Measurements from ENCODE around the gene S100P. TPM values are rescaled to one million over a fixed set of nuclear protein-coding genes. Genes with fewer than 3 reads are reported as not detected.

The S100P gene
- total RNA-seq, 1 donor from 2014 or later: 16.1 TPM

- no peaks in the 10 kb centered on the region for H3K36me3 ChIP-seq
- H3K27ac ChIP-seq: peak overlapping the region; percentile 76
- H3K4me1 ChIP-seq: peaks cover 63% of the 10 kb centered on the region
- H3K27me3 ChIP-seq (ENCODE audit: low read depth): no peaks in the 10 kb centered on the region
- ATAC-seq (no peak), DNase-seq (no peak)
- no peak for TF ChIP-seq CTCF (IDR thresholded peaks at IDR 0.05)
- intact Hi-C loops (cut with DNase I): no loop called here
- no peaks in the 10 kb centered on the region for H3K9me3 ChIP-seq
- no peak overlapping the region for H3K4me3 ChIP-seq
These were observed 872 bp upstream of the S100P start for GRCh38 chr4:6692806-6693205.

- no peak for ATAC-seq
- H3K4me3 ChIP-seq: no peak overlapping the region
- no peak for TF ChIP-seq CTCF (IDR thresholded peaks at IDR 0.05)
- H3K27me3 ChIP-seq (ENCODE audit: low read depth): no peaks in the 10 kb centered on the region
- peaks cover 49% of the 10 kb centered on the region for H3K4me1 ChIP-seq
- H3K27ac ChIP-seq: peak overlapping the region; percentile 76
- intact Hi-C loops (cut with DNase I): no loop called here
- H3K9me3 ChIP-seq: no peaks in the 10 kb centered on the region
- DNase-seq: no peak
- H3K36me3 ChIP-seq: no peaks in the 10 kb centered on the region
These were observed 661 bp downstream of the S100P start for GRCh38 chr4:6694177-6694901.

- H3K4me3 ChIP-seq: no peak overlapping the region
- H3K9me3 ChIP-seq: no peaks in the 10 kb centered on the region
- no peak for TF ChIP-seq CTCF (IDR thresholded peaks at IDR 0.05)
- peak overlapping the region; percentile 73 for H3K27ac ChIP-seq
- H3K4me1 ChIP-seq: peaks cover 36% of the 10 kb centered on the region
- ATAC-seq (peak; percentile 45 to 75), DNase-seq (no peak)
- peaks cover 6% of the 10 kb centered on the region for H3K36me3 ChIP-seq
- intact Hi-C loops (cut with DNase I): no loop called here
- H3K27me3 ChIP-seq (ENCODE audit: low read depth): no peaks in the 10 kb centered on the region
These were observed 2.3 kb downstream of the S100P start for GRCh38 chr4:6695660-6696610.

GRCh38 chr4:6696611-6697010 lies 2.9 kb downstream of the S100P start:
- Histone ChIP-seq H3K27ac (peak overlapping the region; percentile 73), H3K4me3 (no peak overlapping the region), H3K9me3 (no peaks in the 10 kb centered on the region), H3K27me3 (ENCODE audit: low read depth) (no peaks in the 10 kb centered on the region), H3K36me3 (peaks cover 6% of the 10 kb centered on the region), H3K4me1 (peaks cover 36% of the 10 kb centered on the region)
- ATAC-seq: peak in 1 of 2 donors; percentile 22
- TF ChIP-seq CTCF (IDR thresholded peaks at IDR 0.05): no peak
- no peak for DNase-seq
- intact Hi-C loops (cut with DNase I): no loop called here

- H3K4me3 ChIP-seq: no peak overlapping the region
- no peaks in the 10 kb centered on the region for H3K9me3 ChIP-seq
- H3K4me1 ChIP-seq: peaks cover 36% of the 10 kb centered on the region
- DNase-seq: no peak
- TF ChIP-seq CTCF (IDR thresholded peaks at IDR 0.05): no peak
- intact Hi-C loops (cut with DNase I): no loop called here
- H3K27me3 ChIP-seq (ENCODE audit: low read depth): no peaks in the 10 kb centered on the region
- peak overlapping the region; percentile 73 for H3K27ac ChIP-seq
- peaks cover 6% of the 10 kb centered on the region for H3K36me3 ChIP-seq
- no peak for ATAC-seq
These were observed 3.5 kb downstream of the S100P start for GRCh38 chr4:6697131-6697530.
